Endothelial cell of umbilical vein (primary cell): Measurements from ENCODE around the gene SH3RF3. TPM values are rescaled to one million over a fixed set of nuclear protein-coding genes. Genes with fewer than 3 reads are reported as not detected.

Experiments used
- BruUV-seq: library from RNA; stranded (reverse); fragments of 400-500 nt; replicated peaks from 2 replicates; lab custom pipeline; 2021; lab: Mats Ljungman, UMichigan
- CTCF ChIA-PET: fragments of 300-600, 350-600 bp; sonication (Branson Sonifier 250); formaldehyde crosslinking; loops from one replicate; lab custom pipeline; 2021; ENCODE audit warnings: antibody characterized with exemption, inconsistent platforms; lab: Charles Lee
- POLR2A ChIA-PET: fragments of 300-600, 350-600 bp; sonication (Branson Sonifier 250); formaldehyde crosslinking; loops from one replicate; lab custom pipeline; 2021; ENCODE audit warnings: antibody characterized with exemption, inconsistent platforms; lab: Charles Lee
- DNase-seq: peaks from one replicate; pipeline ENCODE4 v3.0.0-alpha.2; 2011; ENCODE audit warnings: low read depth, low spot score
- FAIRE-seq: peaks from 2 replicates; lab custom pipeline; 2011; peaks lifted over from hg19 to GRCh38; lab: Jason Lieb, UNC
- H2AFZ ChIP-seq: 2 replicates; pipeline ENCODE4 v1.6.0; 2012; ENCODE audit warnings: low read depth, low read length, control low read depth, inconsistent platforms
- H3K27ac ChIP-seq: 2 replicates; pipeline ENCODE4 v1.5.1; 2011; ENCODE audit warnings: low read depth, mild to moderate bottlenecking, control low read depth, low read length, moderate library complexity; ENCODE audit not compliant: insufficient read depth
- H3K27me3 ChIP-seq, 2 experiments: 2 replicates each; pipeline versions ENCODE4 v1.6.0 to v1.6.1; 2011; ENCODE audit warnings: low read length in 2 of 2, mixed read lengths in 1 of 2; ENCODE audit not compliant: control insufficient read depth in 2 of 2, insufficient read depth in 2 of 2
- H3K36me3 ChIP-seq, 2 experiments: 2 replicates in 1 of 2; 3 replicates in 1 of 2; pipeline ENCODE4 v1.5.1; 2011; ENCODE audit warnings: low read length in 2 of 2, mild to moderate bottlenecking in 1 of 2, moderate library complexity in 1 of 2; ENCODE audit not compliant: control insufficient read depth in 2 of 2, insufficient read depth in 2 of 2; ENCODE audit errors: extremely low read depth in 1 of 2
- H3K4me1 ChIP-seq: 3 replicates; pipeline ENCODE4 v1.5.1; 2011; ENCODE audit warnings: mild to moderate bottlenecking, low read length; ENCODE audit not compliant: control insufficient read depth, insufficient read depth; ENCODE audit errors: extremely low read depth
- H3K4me2 ChIP-seq: 2 replicates; pipeline ENCODE4 v1.6.1; 2011; ENCODE audit warnings: low read length, control low read depth, mixed read lengths; ENCODE audit not compliant: insufficient read depth
- H3K4me3 ChIP-seq, 3 experiments: fragments of 200-600 bp in 1 of 3; sonication (generic), shearing (Covaris generic) in 1 of 3; replicated peaks in 1 of 3; 2 replicates each; pipeline ENCODE4 v1.5.1; 2011 to 2016; ENCODE audit warnings: control low read depth in 3 of 3, low read length in 3 of 3, mild to moderate bottlenecking in 2 of 3, inconsistent platforms in 1 of 3, low read depth in 1 of 3, moderate library complexity in 1 of 3; ENCODE audit not compliant: insufficient read depth in 1 of 3
- H3K79me2 ChIP-seq: 2 replicates; pipeline ENCODE4 v1.6.0; 2012; ENCODE audit warnings: low read length, inconsistent platforms; ENCODE audit not compliant: control insufficient read depth, insufficient read depth
- H3K9ac ChIP-seq: replicated peaks from 2 replicates; pipeline ENCODE3; 2011; ENCODE audit warnings: low read length, control low read depth; ENCODE audit not compliant: insufficient read depth; ENCODE audit errors: extremely low read depth
- H3K9me1 ChIP-seq: replicated peaks from 3 replicates; pipeline ENCODE4 v1.6.0; 2011; ENCODE audit warnings: mild to moderate bottlenecking, low read length; ENCODE audit not compliant: control insufficient read depth, insufficient read depth; ENCODE audit errors: extremely low read depth
- H3K9me3 ChIP-seq: replicated peaks from 2 replicates; pipeline ENCODE4 v1.5.1; 2012; ENCODE audit warnings: low read length, inconsistent platforms; ENCODE audit not compliant: control insufficient read depth, insufficient read depth
- H4K20me1 ChIP-seq: replicated peaks from 2 replicates; pipeline ENCODE3; 2011; ENCODE audit warnings: mild to moderate bottlenecking, low read length; ENCODE audit not compliant: control insufficient read depth, insufficient read depth; ENCODE audit errors: extremely low read depth
- CTCF ChIP-seq, 2 donors: IDR thresholded peaks; 1 replicate in 1 of 2; 2 replicates in 1 of 2; pipeline ENCODE4 v1.5.1; 2011; ENCODE audit warnings: low read length in 2 of 2, mild to moderate bottlenecking in 2 of 2, moderate library complexity in 2 of 2, control low read depth in 1 of 2, inconsistent platforms in 1 of 2, low read depth in 1 of 2; ENCODE audit not compliant: insufficient read depth in 1 of 2; ENCODE audit errors: extremely low read depth in 1 of 2
- EZH2 ChIP-seq: IDR thresholded peaks from 2 replicates; pipeline ENCODE4 v1.6.1; 2012; ENCODE audit warnings: borderline replicate concordance, low read depth, mild to moderate bottlenecking, moderate library complexity, low read length, inconsistent platforms; ENCODE audit not compliant: severe bottlenecking
- GATA2 ChIP-seq: IDR thresholded peaks from 2 replicates; pipeline ENCODE4 v1.7.0; 2011; ENCODE audit warnings: low read depth, mild to moderate bottlenecking, moderate library complexity, mixed read lengths, low read length; ENCODE audit not compliant: insufficient read length, insufficient read depth
- JUN ChIP-seq: IDR thresholded peaks from 2 replicates; pipeline ENCODE4 v1.6.1; 2011; ENCODE audit warnings: borderline replicate concordance, low read depth; ENCODE audit not compliant: insufficient read length, insufficient read depth
- MYC ChIP-seq: IDR thresholded peaks from one replicate; pipeline ENCODE4 v1.6.1; 2011; ENCODE audit warnings: mild to moderate bottlenecking, low read depth, low read length
- dilution Hi-C: fragments of 300-500 bp; cut with MboI; formaldehyde crosslinking; loops from one replicate; pipeline ENCODE4 v1.15.0; 2019; ENCODE audit warnings: low sequenced_read_pairs; ENCODE audit not compliant: extremely low pct_ligation_motif_present
- intact Hi-C: fragments of 100-400 bp; cut with micrococcal nuclease; formaldehyde crosslinking; loops from one replicate; pipeline ENCODE4 v1.10.0; 2022
- polyA plus RNA-seq, 4 experiments: library from polyadenylated mRNA; depleted of rRNA in 3 of 4; stranded (reverse) in 3 of 4; unstranded in 1 of 4; fragments of >200 nt; gene quantifications; 2 replicates each; pipeline versions ENCODE4 v1.2.1 to v1.2.3, GENCODE V29; 2011 to 2012; ENCODE audit warnings: missing spikeins in 1 of 4
- total RNA-seq: library from RNA; stranded (reverse); gene quantifications from 2 replicates; pipeline ENCODE4 v1.2.3, GENCODE V29; 2021

Gene SH3RF3
- total and polyA plus RNA-seq, 2 donors (not counting 3 experiments of a cell fraction or from before 2014, with no cell fraction given): 3.8 to 14.7 TPM

GRCh38 chr2:109141006-109141600 lies 12.1 kb downstream of the SH3RF3 start:
- CTCF ChIA-PET: interaction anchor here (1.0 kb wide), 1 partner anchor 12 kb away, joined by 3 read pairs; no protein-coding TSS in a partner anchor
- dilution Hi-C loops: no loop called here
- Histone ChIP-seq H3K36me3 (no peaks in the 10 kb centered on the region), H3K9ac (no peak overlapping the region), H3K27ac (no peak overlapping the region), H3K9me3 (no peaks in the 10 kb centered on the region), H2AFZ (no peak overlapping the region), H3K9me1 (no peaks in the 10 kb centered on the region), H3K79me2 (peaks cover 71% of the 10 kb centered on the region), H3K4me1 (peaks cover 27% of the 10 kb centered on the region), H3K4me3 (no peak overlapping the region), H3K4me2 (no peak overlapping the region), H4K20me1 (peaks cover 2% of the 10 kb centered on the region), H3K27me3 (no peaks in the 10 kb centered on the region)
- intact Hi-C loops: no loop called here
- TF ChIP-seq GATA2: no peak
- no peak for TF ChIP-seq MYC
- no peak for TF ChIP-seq JUN
- no peak for TF ChIP-seq EZH2
- no peak for TF ChIP-seq CTCF (IDR thresholded peaks at IDR 0.05; ENCODE audit: extremely low read depth in 1 of 2, insufficient read depth in 1 of 2, low read depth in 1 of 2, low read length in 2 of 2)
- POLR2A ChIA-PET: no interaction called here
- FAIRE-seq: no peak
- BruUV-seq: no TSS peak
- no peak for DNase-seq
